Cardiac fibroblast (primary cell): Measurements from ENCODE around the gene ARNT2.
A peak's percentile ranks its signal among the peaks of the same experiment; 100 is the strongest.

Experiments
- DNase-seq, 2 donors: peaks; one replicate each; pipeline versions ENCODE4 v3.0.0 to v3.0.0-alpha.2; 2010; ENCODE audit warnings: low read depth in 2 of 2
- H3K4me3 ChIP-seq, 2 donors: replicated peaks in 1 of 2; 1 replicate in 1 of 2; 2 replicates in 1 of 2; pipeline ENCODE4 v1.5.1; 2011; ENCODE audit warnings: low read depth in 2 of 2, low read length in 2 of 2, mild to moderate bottlenecking in 2 of 2, moderate library complexity in 1 of 2
- TF ChIP-seq, protein P1 (sequence below): IDR thresholded peaks from one replicate; pipeline ENCODE4 v1.5.1; 2011; ENCODE audit warnings: low read depth, mild to moderate bottlenecking, low read length, inconsistent platforms

The ARNT2 gene

DNA sequence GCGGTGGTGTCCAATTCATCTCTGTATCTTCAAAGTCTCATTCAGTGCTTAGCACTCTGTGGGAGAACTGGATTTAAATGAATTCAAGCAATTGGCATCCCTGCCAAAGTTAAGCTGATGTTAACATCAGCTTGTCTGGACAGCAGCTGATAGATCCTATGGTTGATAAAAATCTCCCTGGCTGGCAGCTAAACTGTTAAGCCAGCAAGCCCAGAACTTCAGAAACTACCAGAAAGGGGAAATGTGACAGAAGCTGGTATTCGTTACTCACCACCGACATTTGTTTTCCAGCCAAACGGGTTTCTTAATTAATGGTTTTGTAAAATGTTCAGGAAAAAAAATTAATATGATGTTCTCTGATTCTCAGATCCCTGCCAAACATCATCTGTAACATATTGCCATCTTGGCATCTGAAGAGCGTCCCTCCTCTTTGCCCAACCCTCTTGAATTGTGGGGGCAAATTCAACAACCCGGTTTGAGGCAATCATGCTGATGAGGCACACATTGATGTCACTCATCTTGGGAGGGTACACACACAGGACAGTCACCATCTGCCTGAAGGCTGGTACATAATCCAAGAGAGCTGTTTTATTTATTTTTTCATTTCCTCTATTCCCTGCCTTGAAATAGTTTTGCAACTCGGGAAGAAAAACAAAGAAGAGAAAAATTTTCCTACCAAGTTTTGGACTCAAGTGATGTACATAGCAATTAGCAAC, 214.7 kb downstream of the ARNT2 start:
- TF ChIP-seq, protein P1, sequence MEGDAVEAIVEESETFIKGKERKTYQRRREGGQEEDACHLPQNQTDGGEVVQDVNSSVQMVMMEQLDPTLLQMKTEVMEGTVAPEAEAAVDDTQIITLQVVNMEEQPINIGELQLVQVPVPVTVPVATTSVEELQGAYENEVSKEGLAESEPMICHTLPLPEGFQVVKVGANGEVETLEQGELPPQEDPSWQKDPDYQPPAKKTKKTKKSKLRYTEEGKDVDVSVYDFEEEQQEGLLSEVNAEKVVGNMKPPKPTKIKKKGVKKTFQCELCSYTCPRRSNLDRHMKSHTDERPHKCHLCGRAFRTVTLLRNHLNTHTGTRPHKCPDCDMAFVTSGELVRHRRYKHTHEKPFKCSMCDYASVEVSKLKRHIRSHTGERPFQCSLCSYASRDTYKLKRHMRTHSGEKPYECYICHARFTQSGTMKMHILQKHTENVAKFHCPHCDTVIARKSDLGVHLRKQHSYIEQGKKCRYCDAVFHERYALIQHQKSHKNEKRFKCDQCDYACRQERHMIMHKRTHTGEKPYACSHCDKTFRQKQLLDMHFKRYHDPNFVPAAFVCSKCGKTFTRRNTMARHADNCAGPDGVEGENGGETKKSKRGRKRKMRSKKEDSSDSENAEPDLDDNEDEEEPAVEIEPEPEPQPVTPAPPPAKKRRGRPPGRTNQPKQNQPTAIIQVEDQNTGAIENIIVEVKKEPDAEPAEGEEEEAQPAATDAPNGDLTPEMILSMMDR, result no peak

DNA sequence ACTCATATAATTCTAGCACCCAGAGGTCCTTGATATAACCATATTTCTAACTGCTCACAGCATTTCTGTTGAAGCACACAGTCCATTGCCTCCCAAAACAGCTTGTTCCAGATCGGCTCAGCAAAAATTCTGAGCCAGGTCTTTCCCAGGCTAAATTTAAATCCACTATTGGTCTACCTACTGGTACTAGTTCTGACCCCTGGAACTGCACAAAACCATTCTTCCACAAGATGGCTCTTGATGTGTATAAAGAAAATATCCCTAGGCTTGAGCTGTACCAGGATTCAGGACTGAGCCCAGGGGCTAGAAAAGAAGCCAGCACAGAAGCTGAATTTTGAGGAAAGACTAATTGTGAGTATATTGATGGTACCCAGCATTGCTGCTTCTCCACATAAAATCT, 215.5 kb downstream of the ARNT2 start:
- DNase-seq, result peak; percentile 33 to 72
- no peak overlapping the region for H3K4me3 ChIP-seq
- TF ChIP-seq, protein P1, result no peak

More for the DNA sequence above, 214.7 kb downstream of the ARNT2 start:
- no peak for DNase-seq
- H3K4me3 ChIP-seq, result no peak overlapping the region

DNA sequence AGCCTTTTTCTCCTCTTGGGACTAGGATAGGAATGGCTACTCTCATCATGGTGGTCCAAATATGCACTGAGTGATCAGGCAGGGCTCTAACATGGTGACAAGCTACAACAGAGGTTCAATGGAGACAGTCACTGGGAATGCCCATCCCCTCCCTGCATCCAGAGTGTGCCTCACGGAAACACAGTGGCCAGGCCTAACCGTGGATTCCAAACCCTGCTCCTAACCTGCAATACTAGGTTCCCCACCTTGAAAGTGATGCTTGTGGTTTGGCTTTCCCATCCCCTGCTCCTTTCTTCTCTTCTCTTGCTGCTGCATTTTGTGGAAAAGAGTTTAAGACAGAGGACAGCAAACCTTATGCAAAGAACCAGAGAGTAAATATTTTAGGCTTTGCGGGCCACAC, 216.0 kb downstream of the ARNT2 start:
- TF ChIP-seq, protein P1, result no peak
- H3K4me3 ChIP-seq, result no peak overlapping the region
- no peak for DNase-seq

DNA sequence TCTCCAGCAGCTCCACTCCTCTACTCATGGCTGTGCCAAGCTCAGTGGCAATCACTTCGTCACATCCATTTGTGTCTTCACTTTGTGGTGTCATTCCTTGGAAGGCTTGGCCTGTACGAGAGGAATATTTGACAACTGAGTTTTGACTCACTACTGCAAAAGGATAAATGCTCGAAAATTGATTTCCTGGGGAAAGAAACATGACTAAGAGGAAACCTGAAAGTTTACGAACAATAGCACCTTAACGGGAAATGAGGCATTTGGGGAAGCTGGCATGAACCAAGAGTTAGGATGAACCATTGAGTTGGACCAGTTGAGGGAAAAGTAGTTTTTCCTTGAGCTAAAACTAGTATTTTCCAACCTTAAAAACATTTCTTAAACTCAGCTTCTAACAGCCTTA, 216.7 kb downstream of the ARNT2 start:
- TF ChIP-seq, protein P1, result no peak
- peak in 1 of 2 donors; percentile 70 for DNase-seq

DNA sequence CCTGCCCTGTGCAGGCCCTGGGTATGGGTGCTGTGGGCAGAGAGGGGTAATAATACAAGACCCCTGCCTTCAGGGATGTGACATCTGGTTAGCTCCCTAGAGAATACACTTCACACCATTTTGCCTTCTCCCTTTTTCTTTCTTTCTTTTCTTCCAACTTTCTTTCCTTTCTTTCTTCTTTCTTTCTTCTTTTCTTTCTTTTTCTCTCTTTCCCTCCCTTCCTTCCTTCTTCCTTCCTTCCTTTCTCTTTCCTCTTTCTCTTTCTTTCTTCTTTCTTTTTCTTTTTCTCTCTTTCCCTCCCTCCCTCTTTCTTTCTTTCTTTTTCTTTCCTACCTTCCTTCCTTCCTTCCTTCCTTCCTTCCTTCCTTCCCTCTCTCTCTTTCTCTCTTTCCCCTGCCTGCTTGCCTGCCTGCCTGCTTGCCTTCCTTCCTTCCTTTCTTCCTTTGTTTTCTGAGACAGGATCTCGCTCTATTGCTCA, 222.5 kb downstream of the ARNT2 start:
- TF ChIP-seq, protein P1, result no peak
- no peak for DNase-seq
- H3K4me3 ChIP-seq, result no peak overlapping the region

More for the DNA sequence above, 216.7 kb downstream of the ARNT2 start:
- H3K4me3 ChIP-seq, result no peak overlapping the region

DNA sequence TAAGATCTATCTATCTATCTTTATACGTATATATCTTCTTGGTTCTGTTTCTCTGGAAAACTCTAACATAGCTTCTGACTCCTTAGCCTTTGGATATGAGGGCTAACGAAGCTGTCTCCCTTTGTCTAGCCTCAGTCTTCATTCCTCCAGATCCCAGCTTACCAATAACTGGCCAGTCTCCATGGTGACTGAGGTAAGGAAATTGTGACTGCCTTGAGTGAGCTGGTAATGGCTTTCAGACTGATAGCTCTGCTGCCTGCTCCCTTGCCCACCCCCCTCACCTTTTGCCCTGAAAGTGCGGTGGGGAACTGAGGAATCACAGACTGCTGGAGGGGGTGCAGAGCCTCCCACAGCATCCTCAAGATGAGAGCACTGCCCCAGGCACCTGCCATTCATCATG, 225.2 kb downstream of the ARNT2 start:
- TF ChIP-seq, protein P1, result no peak
- H3K4me3 ChIP-seq, result no peak overlapping the region
- no peak for DNase-seq

DNA sequence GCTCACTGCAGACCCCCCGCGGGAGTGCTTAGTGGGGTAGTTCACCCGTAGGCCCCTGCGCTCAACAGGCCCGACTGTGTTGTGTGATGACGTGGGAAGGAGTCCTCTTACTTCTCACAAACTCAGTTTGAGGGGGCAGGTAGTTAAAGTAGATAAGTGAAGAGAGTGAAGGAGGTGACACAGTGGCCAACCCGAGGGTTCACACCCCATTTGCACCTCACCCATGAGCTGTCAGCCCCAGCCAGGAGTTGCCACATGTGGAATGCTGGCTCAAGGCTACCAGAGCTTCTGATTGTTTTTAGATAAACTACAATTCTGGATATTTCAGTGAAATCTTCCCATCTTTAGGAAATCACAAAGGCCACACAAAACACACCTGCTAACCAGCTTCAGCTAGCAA, 226.8 kb downstream of the ARNT2 start:
- DNase-seq, result no peak
- TF ChIP-seq, protein P1, result no peak
- H3K4me3 ChIP-seq, result no peak overlapping the region
